HepG2 (cell line): Measurements from ENCODE around the gene CREB1. TPM values are rescaled to one million over a fixed set of nuclear protein-coding genes. Genes with fewer than 3 reads are reported as not detected.

ENCODE experiments used
- AHDC1 ChIP-seq: sonication (generic); formaldehyde crosslinking; IDR thresholded peaks from 2 replicates; pipeline ENCODE4 v1.5.1; 2020; ENCODE audit warnings: mild to moderate bottlenecking, missing genetic modification reagents, borderline replicate concordance
- FOXC1 ChIP-seq: sonication (generic); formaldehyde crosslinking; IDR thresholded peaks from 2 replicates; pipeline ENCODE4 v1.8.0; 2022; ENCODE audit warnings: mild to moderate bottlenecking, missing genetic modification reagents, borderline replicate concordance
- FOXK2 ChIP-seq: fragments of 450-650 bp; IDR thresholded peaks from 2 replicates; pipeline ENCODE4 v1.6.1; 2016
- HDAC6 ChIP-seq: fragments of 200-600 bp; sonication (generic); IDR thresholded peaks from 2 replicates; pipeline ENCODE4 v1.7.0; 2017; ENCODE audit warnings: mild to moderate bottlenecking, antibody characterized with exemption, low read length, low read depth
- MED13 ChIP-seq: sonication (generic); formaldehyde crosslinking; IDR thresholded peaks from 2 replicates; pipeline ENCODE4 v1.5.0; 2020; ENCODE audit warnings: missing genetic modification reagents
- MTERF4 ChIP-seq: sonication (generic); formaldehyde crosslinking; IDR thresholded peaks from 2 replicates; pipeline ENCODE4 v1.8.0; 2023; ENCODE audit warnings: mild to moderate bottlenecking, missing genetic modification reagents
- PPARG ChIP-seq: conservative IDR thresholded peaks from 2 replicates; pipeline ENCODE4 v1.6.1; 2016; ENCODE audit warnings: missing biosample characterization, missing genetic modification reagents
- SMAD1 ChIP-seq: sonication (generic); formaldehyde crosslinking; IDR thresholded peaks from 2 replicates; pipeline ENCODE4 v1.4.0; 2020; ENCODE audit warnings: missing genetic modification reagents, low read depth, mild to moderate bottlenecking, borderline replicate concordance
- SPEN ChIP-seq: sonication (generic); formaldehyde crosslinking; IDR thresholded peaks from 2 replicates; pipeline ENCODE4 v1.5.1; 2020; ENCODE audit warnings: low read depth, mild to moderate bottlenecking, missing genetic modification reagents
- TEAD3 ChIP-seq: optimal IDR thresholded peaks from 2 replicates; pipeline ENCODE3; 2016; ENCODE audit warnings: borderline replicate concordance
- TFDP1 ChIP-seq: IDR thresholded peaks from 2 replicates; pipeline ENCODE4 v1.6.1; 2016; ENCODE audit warnings: missing compliant biosample characterization, missing genetic modification reagents, borderline replicate concordance
- ZBED4 ChIP-seq: sonication (generic); formaldehyde crosslinking; IDR thresholded peaks from 2 replicates; pipeline ENCODE4 v1.4.0; 2020; ENCODE audit warnings: missing genetic modification reagents, borderline replicate concordance
- ZBTB7A ChIP-seq: sonication (generic); formaldehyde crosslinking; IDR thresholded peaks from 2 replicates; pipeline ENCODE4 v1.8.0; 2022; ENCODE audit warnings: mild to moderate bottlenecking, missing genetic modification reagents
- ZNF431 ChIP-seq: sonication (generic); formaldehyde crosslinking; IDR thresholded peaks from 2 replicates; pipeline ENCODE4 v1.9.0; 2022; ENCODE audit warnings: missing genetic modification reagents, low read depth, mild to moderate bottlenecking, borderline replicate concordance
- ZNF501 ChIP-seq: sonication (generic); formaldehyde crosslinking; IDR thresholded peaks from 2 replicates; pipeline ENCODE4 v1.5.1; 2020; ENCODE audit warnings: mild to moderate bottlenecking, moderate library complexity, missing genetic modification reagents
- ZNF839 ChIP-seq: sonication (generic); formaldehyde crosslinking; IDR thresholded peaks from 2 replicates; pipeline ENCODE4 v1.4.0; 2020; ENCODE audit warnings: missing genetic modification reagents, mild to moderate bottlenecking, borderline replicate concordance
- polyA plus RNA-seq, 8 experiments: library from polyadenylated mRNA; depleted of rRNA in 3 of 8; stranded (reverse) in 7 of 8; unstranded in 1 of 8; fragments of >200 nt; fragmentation: Illumina TruSeq in 4 of 8; extraction: Trizol in 4 of 8; gene quantifications; 2 replicates each; pipeline versions ENCODE4 v1.2.1 to v1.2.3, GENCODE V29; 2011 to 2016; ENCODE audit warnings: low read depth in 4 of 8, missing spikeins in 1 of 8, mixed read lengths in 1 of 8; ENCODE audit not compliant: insufficient read depth in 1 of 8
- total RNA-seq, 5 experiments: library from RNA; depleted of rRNA; stranded (reverse); fragments of >200 nt; fragmentation: Illumina TruSeq; extraction: Trizol; gene quantifications; 2 replicates each; pipeline ENCODE4 v1.2.3, GENCODE V29; 2016; ENCODE audit warnings: low read depth in 1 of 5

Gene CREB1
- total and polyA plus RNA-seq, 2 of the 13 experiments (the other 11 are each of a cell fraction or from before 2014, with no cell fraction given): 51.8 to 51.9 TPM

- TF ChIP-seq TEAD3 (CRISPR knock-in tag): peak; percentile 23
- TF ChIP-seq TFDP1 (CRISPR knock-in tag): no peak
- TF ChIP-seq FOXK2: 0 out of 2 replicates have a peak, but pooled peaks have one; percentile 4
- TF ChIP-seq ZBED4 (CRISPR knock-in tag): peak; percentile 16; the same call in 1 of the 2 replicates
- TF ChIP-seq SMAD1: peak; percentile 84; the same call in 1 of the 2 replicates
- peak; percentile 99 for TF ChIP-seq ZNF501 (CRISPR knock-in tag)
- TF ChIP-seq FOXC1: peak; percentile 88
- TF ChIP-seq SPEN (CRISPR knock-in tag): peak; percentile 89
- TF ChIP-seq ZBTB7A (CRISPR knock-in tag): peak; percentile 60; the same call in 1 of the 2 replicates
- peak; percentile 83 for TF ChIP-seq ZNF431
- peak; percentile 72; the same call in 1 of the 2 replicates for TF ChIP-seq MED13 (CRISPR knock-in tag)
- TF ChIP-seq ZNF839: peak; percentile 19; the same call in 1 of the 2 replicates
- peak; percentile 43; the same call in 1 of the 2 replicates for TF ChIP-seq AHDC1 (CRISPR knock-in tag)
- TF ChIP-seq PPARG (CRISPR knock-in tag): no peak; the same call in 1 of the 2 replicates
- no peak for TF ChIP-seq HDAC6
- peak; percentile 21; the same call in 1 of the 2 replicates for TF ChIP-seq MTERF4 (CRISPR knock-in tag)
These were observed at the start of gene CREB1 (continued) for GRCh38 chr2:207529330-207530159.
